GM18499 (cell line): ENCODE results near the gene GPR155.

ENCODE experiments used
- ATAC-seq: cut with Tn5 transposase; IDR thresholded peaks from one replicate; pipeline ENCODE4 v1.9.1; 2021; ENCODE audit warnings: moderate number of reproducible peaks; ENCODE audit not compliant: insufficient read depth, unreplicated experiment

Gene GPR155, protein sequence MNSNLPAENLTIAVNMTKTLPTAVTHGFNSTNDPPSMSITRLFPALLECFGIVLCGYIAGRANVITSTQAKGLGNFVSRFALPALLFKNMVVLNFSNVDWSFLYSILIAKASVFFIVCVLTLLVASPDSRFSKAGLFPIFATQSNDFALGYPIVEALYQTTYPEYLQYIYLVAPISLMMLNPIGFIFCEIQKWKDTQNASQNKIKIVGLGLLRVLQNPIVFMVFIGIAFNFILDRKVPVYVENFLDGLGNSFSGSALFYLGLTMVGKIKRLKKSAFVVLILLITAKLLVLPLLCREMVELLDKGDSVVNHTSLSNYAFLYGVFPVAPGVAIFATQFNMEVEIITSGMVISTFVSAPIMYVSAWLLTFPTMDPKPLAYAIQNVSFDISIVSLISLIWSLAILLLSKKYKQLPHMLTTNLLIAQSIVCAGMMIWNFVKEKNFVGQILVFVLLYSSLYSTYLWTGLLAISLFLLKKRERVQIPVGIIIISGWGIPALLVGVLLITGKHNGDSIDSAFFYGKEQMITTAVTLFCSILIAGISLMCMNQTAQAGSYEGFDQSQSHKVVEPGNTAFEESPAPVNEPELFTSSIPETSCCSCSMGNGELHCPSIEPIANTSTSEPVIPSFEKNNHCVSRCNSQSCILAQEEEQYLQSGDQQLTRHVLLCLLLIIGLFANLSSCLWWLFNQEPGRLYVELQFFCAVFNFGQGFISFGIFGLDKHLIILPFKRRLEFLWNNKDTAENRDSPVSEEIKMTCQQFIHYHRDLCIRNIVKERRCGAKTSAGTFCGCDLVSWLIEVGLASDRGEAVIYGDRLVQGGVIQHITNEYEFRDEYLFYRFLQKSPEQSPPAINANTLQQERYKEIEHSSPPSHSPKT

DNA sequence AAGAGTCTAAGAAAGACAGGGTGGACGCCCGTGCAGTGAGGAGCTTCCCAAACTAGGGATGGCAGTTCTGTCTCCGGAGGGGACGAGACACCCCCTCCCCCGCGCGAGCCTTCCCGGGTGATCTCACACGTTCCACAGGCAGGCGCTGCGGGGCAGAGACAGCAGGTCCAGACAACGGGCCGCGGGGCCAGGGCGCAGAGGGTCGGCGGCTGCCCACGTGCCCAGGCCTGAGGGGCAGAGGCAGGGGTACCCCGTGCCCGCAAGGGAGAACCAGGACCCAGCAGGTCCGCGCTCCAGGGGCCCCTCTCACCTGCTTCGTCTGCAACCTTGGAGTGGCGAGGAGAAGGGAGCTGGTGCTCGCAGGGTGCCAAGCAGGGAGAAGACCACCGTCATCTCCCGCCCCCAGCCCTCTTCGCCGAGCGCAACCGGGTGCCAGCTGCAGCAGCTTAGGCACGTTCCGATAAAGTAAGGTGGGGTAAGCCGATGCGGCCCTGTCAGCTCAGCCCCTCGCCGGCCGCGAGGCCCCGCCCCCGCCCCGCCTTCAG lies at the start of gene GPR155:
TSS of gene GPR155 (minus strand) at position 467 of the 545 bp plus-strand sequence. CDS start 5,073 bp downstream, outside the sequence.
- peak; percentile 28 for ATAC-seq

DNA sequence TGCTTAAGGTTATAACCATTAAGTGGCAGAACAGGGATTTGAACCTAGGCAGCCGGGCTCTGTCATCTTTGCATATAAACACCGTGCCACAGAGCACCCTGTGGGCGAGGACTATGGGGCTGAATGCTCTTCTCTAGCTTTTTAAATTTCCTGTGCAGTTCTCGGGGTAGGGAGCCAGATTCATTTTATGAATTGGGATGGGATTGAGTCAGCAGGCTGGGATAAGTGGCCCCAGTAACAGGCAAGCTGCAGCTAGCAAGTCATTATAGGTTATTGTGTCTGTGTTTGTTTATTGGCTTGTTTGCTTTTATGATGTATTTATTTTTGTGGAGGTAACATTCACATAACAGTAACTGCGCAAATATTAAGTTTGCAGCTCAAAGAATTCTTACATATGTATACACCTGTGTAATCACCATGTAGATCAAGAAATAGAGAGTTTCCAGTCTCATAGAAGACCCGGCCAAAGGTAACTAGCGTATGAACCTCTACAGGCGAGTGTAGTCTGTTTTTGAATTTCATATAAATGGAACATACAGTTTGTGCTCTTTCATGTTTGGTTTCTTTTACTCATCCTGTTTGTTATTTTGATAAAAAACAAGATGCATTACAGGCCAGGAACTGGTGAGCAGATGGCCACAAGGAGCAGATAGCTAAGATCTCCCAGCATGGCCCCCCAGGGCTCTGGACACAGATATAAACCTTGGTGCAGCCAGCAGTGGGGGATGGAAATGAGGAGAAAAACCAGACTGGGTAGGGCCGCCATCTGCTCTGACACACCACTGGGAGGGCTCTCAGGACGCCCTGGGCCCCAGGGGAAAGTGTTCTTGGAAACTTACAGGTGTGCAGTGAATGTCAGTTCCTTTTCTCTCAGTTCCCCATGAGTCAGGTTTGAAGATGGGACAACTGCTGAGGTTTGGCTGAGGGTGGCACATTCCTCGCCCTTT lies 49.2 kb upstream of the GPR155 start:
- no peak for ATAC-seq

DNA sequence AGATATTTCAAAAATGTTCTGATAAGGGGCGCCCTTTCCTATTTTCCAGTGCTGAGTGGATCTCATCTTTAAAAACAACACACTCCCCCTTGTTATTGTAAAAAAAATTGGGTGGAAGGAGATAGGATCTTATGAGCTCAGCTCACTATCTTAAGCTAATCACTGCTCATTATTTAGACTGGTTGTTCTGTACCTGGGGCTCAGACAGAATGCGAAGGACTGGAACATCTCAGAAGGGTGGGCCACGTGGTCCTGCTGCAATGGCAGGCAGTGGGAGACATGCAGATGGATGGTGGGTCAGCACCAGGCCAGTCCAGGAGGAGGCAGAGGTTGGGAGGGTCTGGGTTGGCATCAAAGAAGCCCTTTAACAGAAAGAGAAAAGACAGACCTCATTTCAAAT lies 48.3 kb upstream of the GPR155 start:
- no peak for ATAC-seq

DNA sequence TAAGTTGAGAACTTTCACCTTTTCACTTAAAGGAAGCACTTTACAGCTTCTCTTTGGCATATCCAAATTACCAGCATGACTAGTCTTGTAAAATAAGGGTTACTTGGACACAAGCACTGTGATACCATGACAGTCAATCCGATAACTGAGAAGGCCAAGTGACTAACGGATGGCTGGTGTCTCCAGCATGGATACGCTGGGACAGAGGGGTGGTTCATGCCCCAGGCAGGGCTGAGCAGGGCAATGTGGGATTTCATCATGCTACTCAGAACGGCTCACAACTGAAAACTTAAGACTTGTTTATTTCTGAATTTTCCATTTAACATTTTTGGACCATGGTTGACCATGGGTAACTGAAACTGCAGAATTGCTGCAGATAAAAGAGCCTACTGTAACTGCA lies 43.1 kb upstream of the GPR155 start:
- no peak for ATAC-seq

DNA sequence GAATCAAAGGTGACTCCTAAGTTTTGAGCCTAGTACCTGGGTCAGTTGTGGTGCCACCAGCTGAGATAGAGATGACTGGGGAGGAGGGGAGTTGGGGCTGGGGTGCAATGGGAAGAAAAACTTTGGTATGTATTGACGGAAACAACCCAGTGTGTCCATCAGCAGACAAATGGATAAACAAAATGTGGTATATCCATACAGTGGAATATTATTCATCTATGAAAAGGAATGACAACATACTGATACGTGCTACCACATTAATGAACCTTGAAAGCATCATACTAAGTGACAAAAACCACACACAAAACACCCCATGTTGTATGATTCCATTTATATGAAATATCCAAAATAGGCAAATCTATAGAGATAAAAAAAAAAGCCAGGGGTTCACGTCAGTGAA lies 41.1 kb upstream of the GPR155 start:
- no peak for ATAC-seq

DNA sequence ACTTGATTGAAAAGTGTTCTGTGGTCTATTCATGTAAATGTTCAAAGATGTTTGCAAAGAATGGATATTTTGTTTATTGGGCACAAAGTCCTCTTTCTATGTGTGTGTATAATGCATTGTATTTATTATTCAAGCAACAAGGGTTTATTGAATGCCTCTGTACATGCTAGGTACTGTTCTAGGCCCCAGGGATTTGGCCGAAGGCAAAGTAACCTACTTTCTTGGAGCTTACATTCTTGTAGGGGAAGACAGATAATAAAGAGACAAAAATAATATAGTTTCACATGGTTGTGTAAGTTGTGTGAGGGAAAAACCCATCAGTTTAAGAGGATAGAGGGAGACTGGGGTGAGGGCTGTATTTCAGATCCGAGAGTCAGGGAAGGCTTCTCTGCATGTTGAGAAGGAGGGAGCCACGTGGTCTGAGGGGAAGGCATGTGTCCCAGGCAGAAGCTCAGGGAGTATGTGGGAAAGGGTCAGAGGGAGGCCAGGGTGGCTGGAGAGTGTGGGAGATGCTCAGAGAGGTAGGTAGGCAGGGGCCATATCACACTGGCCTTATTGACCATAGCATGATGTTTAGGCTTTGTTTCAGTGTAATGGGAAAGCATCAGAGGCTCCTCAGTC lies 40.4 kb upstream of the GPR155 start:
- no peak for ATAC-seq

DNA sequence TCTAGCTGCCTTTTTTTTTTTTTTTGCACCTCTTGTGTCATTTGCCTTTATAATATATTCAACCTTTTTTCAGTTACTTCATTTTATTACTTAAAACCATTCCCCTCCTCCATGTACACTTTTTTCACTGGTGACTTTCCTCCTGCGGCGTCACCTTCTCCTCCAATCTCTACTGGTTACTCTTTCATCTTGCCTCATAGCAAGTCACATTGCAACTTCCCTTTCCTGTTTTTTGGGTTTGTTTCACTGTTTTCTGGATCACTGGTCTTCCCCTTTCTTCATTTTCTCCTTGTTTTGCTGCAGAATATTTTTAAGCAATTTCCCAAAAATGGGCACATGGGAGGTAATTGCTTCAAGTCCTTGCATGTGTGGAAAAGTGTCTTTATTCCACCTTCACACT lies 37.7 kb upstream of the GPR155 start:
- ATAC-seq = no peak

DNA sequence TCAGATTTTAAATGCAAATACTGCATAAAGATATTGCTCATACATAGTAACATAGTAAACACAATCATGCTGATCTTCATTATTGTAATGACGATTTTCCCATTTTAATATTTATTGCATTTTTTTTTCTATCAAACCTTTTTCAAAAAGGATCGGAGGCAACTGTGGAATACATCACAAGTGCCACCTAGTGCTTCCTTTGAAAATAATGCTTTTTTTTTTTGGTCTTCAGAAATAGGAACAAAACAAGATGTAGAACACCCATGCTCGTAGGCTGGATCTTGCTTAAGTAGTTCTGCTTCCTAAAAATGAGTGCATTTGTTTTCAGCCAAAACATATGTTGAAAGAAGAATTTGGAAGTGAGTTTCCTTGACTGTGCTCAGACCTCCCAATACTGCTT lies 35.7 kb upstream of the GPR155 start:
- ATAC-seq = no peak

DNA sequence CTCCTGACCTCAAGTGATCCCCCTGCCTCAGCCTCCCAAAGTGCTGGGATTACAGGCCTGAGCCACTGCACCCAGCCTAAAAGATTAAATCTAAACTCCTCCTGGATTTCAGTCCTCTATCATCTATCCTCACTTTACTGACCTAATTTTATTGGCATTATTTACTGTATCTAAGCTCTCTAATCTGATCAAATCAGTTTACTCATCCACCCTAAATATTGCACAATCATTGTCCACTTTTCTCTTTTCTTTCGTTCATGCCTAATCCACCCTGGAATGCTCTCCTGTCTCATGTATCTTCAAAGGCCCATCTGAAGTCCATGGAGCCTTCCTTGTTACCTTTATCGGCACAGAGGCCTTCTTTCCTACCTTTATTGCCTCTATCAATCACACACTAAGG lies 31.6 kb upstream of the GPR155 start:
- no peak for ATAC-seq

DNA sequence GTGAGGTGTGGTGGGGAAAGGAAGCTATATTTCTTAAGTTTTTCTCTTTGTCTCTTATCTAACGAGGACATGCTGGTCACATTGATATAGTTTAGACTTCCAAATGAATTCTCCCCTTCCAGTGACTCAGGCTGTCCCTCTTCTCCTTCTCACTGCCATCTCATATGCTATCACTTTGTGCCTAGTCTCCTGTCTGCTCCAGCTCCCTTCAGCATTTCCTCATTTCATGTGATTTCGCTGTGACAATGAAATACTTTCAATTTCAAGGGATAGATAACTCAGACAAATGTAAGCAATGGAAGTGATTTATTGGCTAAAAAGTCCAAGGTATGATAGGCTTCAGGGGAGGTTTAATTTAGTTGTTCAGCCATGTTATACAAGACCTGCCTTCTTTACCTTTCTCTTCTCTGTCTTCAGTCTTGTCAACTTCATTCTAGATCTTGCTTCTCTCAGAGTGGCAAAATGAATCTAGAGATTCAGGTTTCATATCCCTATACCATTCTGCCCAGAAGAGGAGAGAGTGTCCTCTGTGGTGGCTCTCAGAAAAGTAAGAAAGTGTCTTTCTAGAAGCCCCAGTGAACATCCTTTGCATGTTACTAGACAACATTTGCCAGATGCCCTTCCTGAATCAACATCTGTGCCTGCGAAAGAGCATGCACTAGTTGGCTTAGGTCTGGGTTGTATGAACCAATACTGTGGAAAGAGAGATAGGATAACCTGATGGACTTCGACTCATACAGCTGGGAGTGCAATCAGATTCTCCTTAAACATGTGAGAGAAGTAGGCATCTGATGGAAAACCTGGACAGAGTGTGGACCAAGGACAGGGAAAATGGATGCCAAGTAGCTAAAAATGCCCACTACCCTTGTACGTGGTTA lies 29.9 kb upstream of the GPR155 start:
- no peak for ATAC-seq

DNA sequence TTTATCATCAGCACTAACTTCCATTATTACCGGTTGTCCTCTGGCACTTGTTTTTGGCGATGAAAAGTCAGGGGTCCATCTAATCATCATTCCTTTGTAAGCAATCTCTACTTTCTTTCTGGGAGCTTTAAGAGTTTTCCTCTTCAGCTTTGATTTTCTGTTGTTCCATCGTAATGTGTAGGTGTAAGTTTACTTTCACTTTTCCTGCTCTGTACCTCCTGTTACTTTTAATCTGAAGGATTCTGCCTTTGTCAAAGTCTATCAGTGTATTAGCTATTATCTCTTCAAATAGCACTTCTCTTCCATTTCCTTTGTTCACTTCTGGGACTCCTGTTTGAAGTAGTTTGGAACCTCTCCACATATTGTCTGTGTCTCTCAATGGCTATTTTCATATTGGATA lies 25.5 kb upstream of the GPR155 start:
- ATAC-seq = no peak

DNA sequence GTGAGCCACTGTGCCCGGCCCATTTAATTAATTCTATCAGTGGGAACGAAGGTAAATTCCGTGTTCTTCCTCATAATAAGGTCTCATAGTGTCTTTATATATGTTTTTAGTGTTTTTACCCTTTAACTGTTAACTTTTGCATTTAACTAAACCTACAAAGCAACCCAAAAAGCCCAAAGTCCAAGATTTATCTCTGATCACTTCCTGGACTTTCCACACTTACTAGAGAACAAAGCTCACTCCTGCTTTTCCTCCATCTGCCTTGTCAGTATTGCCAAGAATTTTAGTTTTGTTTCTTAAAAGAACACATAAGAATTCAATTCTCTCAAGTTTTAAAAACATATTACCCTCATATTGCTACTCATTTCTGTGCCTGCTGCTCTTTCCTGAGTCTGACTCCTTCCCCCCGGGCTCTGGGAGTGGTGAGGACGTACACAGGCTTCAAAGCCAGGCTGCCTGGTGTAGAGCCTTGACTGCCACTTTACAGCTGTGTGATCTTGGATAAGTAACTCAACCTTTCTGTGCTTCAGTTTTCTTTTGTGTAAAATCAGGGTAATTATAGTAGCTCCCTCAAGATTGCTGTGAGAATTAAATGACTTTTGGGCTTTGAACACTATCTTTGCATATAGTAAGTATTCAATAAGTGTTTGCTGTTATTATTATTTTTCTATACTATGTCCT lies 24.9 kb upstream of the GPR155 start:
- ATAC-seq = no peak

DNA sequence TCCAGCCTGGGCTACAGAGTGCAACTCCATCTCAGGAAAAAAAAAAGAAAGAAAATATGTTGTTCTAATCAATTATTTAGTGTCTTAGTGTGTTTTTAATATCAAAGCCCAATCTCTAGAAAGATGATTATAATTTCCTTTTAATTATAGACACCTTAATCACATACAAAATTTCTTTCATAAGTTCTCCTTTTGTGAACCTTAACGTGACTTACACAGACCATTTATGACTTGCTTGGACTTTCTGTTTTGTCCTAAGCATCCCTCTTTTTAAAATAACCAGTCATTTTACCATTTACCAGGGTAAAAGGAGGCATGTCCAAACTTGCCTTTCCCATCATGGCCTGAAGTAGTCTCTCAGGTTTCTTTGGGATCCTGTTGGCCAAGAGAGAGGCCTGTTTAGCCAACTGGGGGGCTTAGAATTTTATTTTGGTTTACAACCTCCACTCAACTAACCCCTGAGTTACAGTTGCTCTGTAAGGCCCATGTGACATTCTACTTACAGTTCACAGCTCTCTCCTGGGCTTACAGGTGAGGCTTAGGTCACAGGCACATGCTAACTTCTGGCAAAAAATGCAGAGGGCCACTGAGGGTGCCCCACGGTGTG lies 23.9 kb upstream of the GPR155 start:
- ATAC-seq = no peak

DNA sequence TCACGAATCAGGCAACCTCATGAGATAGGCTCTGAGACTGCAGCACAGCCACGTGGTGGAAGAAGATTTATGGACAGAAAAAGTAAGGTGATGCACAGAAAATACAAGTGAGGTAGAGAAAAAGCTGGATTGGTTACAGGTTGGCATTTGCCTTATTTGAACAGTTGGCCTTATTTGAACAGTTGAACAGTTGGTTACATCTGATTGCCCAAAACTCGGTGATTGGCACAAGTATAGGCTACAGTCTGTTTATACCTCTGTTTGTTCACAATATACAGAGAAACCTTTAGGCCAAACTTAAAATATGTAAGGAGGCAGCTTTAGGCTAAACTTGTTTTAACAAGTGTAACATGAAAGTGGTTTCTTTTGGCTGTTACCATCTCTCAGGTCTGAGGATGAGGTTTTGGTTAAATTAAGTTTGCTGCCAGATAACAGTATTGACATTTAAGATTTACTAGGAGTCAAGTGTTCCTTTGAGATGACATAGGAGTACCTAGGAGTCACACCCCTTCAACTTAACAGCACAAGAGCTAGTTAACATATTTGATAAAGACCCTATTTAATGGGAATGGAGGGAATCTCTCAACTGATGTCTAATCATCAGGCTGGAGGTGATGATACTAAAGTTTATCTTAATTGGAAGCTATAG lies 16.5 kb upstream of the GPR155 start:
- ATAC-seq = no peak

DNA sequence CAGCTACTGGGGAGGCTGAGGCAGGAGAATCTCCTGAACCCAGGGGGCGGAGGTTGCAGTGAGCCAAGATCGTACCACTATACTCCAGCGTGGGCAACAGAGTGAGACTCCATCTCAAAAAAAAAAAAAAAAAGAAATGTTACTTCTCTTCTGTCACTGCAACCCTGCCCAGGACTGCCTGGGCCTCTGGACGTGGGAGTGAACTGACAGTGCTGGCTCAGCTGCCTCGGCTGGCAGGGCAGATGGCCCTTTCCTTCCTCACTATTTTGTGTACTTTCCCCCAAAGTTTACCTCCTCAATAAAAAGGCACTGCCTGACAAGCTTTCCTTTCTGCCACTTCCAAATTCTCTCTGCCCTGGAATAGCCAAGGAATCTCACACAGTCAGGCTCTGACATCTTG lies 12.5 kb upstream of the GPR155 start:
- ATAC-seq = no peak

DNA sequence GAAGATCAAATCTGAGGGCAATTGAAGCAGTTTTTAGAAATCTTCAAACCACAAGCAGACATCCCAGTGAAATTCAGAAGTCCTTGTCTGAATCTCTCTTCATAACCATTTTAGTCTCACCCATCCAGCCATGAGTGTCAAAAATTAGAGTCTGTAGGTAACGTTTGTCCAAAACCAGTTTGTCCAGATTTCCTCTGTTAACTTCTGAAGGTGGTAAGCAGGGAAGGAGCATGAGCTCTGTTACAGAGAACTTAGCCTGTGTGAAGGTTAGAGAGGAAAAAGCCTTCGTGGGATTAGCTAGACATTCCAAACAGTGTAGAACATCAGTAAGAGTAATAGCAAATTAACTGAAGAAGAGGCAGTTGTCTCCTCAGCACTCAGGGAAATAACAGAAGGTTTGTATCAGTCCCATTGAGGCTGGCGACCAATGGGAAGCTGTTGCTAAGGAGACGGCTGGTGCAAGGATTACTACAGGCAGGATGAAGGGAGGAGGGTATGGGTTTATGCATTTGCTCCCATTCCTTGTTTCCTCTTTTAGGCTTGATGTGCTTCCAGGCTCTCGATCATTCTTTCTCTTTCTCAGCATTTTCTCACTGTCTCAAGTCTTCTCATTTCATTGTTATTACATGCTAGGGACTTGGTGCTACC lies 8.7 kb upstream of the GPR155 start:
- no peak for ATAC-seq
